Suprapubic skin (tissue), 3 donors: Measurements from ENCODE around the gene CTNND1.

Source experiments
- CTCF ChIP-seq, 2 donors: fragments of 200-600 bp in 1 of 2; fragments of 450-650 bp in 1 of 2; sonication (generic) in 1 of 2; IDR thresholded peaks; one replicate each; pipeline ENCODE4 v1.5.1; 2016 to 2019; ENCODE audit warnings: antibody characterized with exemption in 2 of 2, mild to moderate bottlenecking in 1 of 2, moderate library complexity in 1 of 2
- EP300 ChIP-seq: sonication (generic); formaldehyde crosslinking; IDR thresholded peaks from one replicate; pipeline ENCODE4 v1.6.1; 2017; ENCODE audit warnings: antibody characterized with exemption
- POLR2A ChIP-seq, 2 donors: fragments of 450-650 bp; IDR thresholded peaks; one replicate each; pipeline ENCODE4 v1.6.1; 2017; ENCODE audit warnings: antibody characterized with exemption in 2 of 2, mild to moderate bottlenecking in 2 of 2, moderate library complexity in 2 of 2

- TF ChIP-seq POLR2A (IDR thresholded peaks at IDR 0.05) = no peak
- no peak for TF ChIP-seq CTCF (IDR thresholded peaks at IDR 0.05)
- TF ChIP-seq EP300 = no peak
Observed at GRCh38 chr11:57727185-57727584, 34.4 kb upstream of the CTNND1 start.
